Measurements from ENCODE around the gene ARHGAP45. TPM values are rescaled to one million over a fixed set of nuclear protein-coding genes. Genes with fewer than 3 reads are reported as not detected.

Gene ARHGAP45
- total RNA-seq, 1 experiment from 2014 or later: 126 TPM

GRCh38 chr19:1051791-1052190 lies 15.2 kb upstream of the ARHGAP45 start:
- in situ Hi-C loops (cut with HindIII; ENCODE audit: low sequenced_read_pairs): no loop called here

GRCh38 chr19:1052349-1052975 lies 14.5 kb upstream of the ARHGAP45 start:
- DNase-seq (ENCODE audit: low spot score): no peak
- in situ Hi-C loops (cut with HindIII; ENCODE audit: low sequenced_read_pairs): no loop called here

More at GRCh38 chr19:1051791-1052190, 15.2 kb upstream of the ARHGAP45 start:
- no peak for DNase-seq (ENCODE audit: low spot score)

- in situ Hi-C loops (cut with HindIII; ENCODE audit: low sequenced_read_pairs): no loop called here
- no peak for DNase-seq (ENCODE audit: low spot score)
Observed at GRCh38 chr19:1053176-1054101, 13.5 kb upstream of the ARHGAP45 start.

GRCh38 chr19:1054102-1055027 lies 12.6 kb upstream of the ARHGAP45 start:
- in situ Hi-C loops (cut with HindIII; ENCODE audit: low sequenced_read_pairs): no loop called here
- no peak for DNase-seq (ENCODE audit: low spot score)

GRCh38 chr19:1055028-1055425 lies 11.9 kb upstream of the ARHGAP45 start:
- in situ Hi-C loops (cut with HindIII; ENCODE audit: low sequenced_read_pairs): no loop called here
- no peak for DNase-seq (ENCODE audit: low spot score)

GRCh38 chr19:1055886-1056620 lies 10.9 kb upstream of the ARHGAP45 start:
- no peak for DNase-seq (ENCODE audit: low spot score)
- in situ Hi-C loops (cut with HindIII; ENCODE audit: low sequenced_read_pairs): no loop called here

GRCh38 chr19:1057176-1057855 lies 9.7 kb upstream of the ARHGAP45 start:
- in situ Hi-C loops (cut with HindIII; ENCODE audit: low sequenced_read_pairs): no loop called here
- DNase-seq (ENCODE audit: low spot score): no peak

- in situ Hi-C loops (cut with HindIII; ENCODE audit: low sequenced_read_pairs): no loop called here
Observed at GRCh38 chr19:1058112-1058511, 8.9 kb upstream of the ARHGAP45 start.

GRCh38 chr19:1060689-1061088 lies 6.3 kb upstream of the ARHGAP45 start:
- in situ Hi-C loops (cut with HindIII; ENCODE audit: low sequenced_read_pairs): no loop called here
- DNase-seq (ENCODE audit: low spot score): no peak

More at GRCh38 chr19:1058112-1058511, 8.9 kb upstream of the ARHGAP45 start:
- no peak for DNase-seq (ENCODE audit: low spot score)

GRCh38 chr19:1061987-1062386 lies 5.0 kb upstream of the ARHGAP45 start:
- in situ Hi-C loops (cut with HindIII; ENCODE audit: low sequenced_read_pairs): no loop called here
- DNase-seq (ENCODE audit: low spot score): no peak

- in situ Hi-C loops (cut with HindIII; ENCODE audit: low sequenced_read_pairs): no loop called here
- DNase-seq (ENCODE audit: low spot score): no peak
Observed at GRCh38 chr19:1062387-1063029, 4.5 kb upstream of the ARHGAP45 start.

GRCh38 chr19:1063030-1063908 lies 3.7 kb upstream of the ARHGAP45 start:
- DNase-seq (ENCODE audit: low spot score): no peak
- in situ Hi-C loops (cut with HindIII; ENCODE audit: low sequenced_read_pairs): no loop called here

- no peak for DNase-seq (ENCODE audit: low spot score)
- in situ Hi-C loops (cut with HindIII; ENCODE audit: low sequenced_read_pairs): no loop called here
Observed at GRCh38 chr19:1063909-1064660, 2.9 kb upstream of the ARHGAP45 start.

GRCh38 chr19:1064661-1065605 lies 2.0 kb upstream of the ARHGAP45 start:
- DNase-seq (ENCODE audit: low spot score): no peak
- in situ Hi-C loops (cut with HindIII; ENCODE audit: low sequenced_read_pairs): no loop called here

GRCh38 chr19:1065606-1066109 lies 1.3 kb upstream of the ARHGAP45 start:
- in situ Hi-C loops (cut with HindIII; ENCODE audit: low sequenced_read_pairs): no loop called here
- no peak for DNase-seq (ENCODE audit: low spot score)

Data from G401 (cell line).